Stimulated activated CD4-positive, alpha-beta T cell treated with anti-CD3 and anti-CD28 coated beads, Interleukin-15, amount 100 ng/mL, for 48 hours (primary cell): ENCODE data around the gene ABI3.

Source experiments
- DNase-seq, 2 donors: peaks; one replicate each; pipeline ENCODE4 v3.0.0-alpha.2; 2020; ENCODE audit warnings: low read depth in 2 of 2

Gene ABI3

DNA sequence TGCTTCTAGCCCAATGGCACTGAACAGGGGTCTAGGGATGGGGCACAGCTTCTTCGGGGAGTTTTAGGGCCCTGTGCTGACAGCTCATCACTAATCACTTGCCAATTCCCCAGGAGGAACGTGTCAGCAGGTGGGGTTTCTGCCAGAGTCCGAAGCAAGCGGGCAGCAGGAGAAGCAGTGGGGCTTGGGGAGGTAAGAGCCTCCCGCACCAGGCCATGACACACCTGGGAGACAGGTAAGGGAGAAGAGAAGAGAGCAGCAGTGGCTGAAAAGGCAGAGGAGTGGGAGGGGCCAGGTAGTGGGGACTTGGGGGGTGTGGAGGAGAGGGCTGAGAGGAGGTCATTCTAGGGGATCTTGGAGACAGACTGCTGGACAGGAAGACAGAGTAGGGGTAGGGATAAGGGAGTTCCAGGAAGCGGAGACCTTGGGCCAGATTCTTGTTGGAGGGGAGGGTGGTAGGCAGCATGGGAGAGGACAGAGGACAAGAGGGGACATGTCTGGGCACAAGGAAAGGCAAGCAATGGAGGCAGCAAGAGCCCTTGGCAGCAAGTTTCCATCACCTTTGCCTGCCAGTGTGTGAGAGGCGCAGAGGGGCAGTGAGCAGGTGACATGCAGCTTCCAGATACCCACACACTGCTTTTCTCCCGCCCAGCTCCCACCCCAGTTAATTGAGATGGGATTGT is 15.2 kb downstream of the ABI3 start:
- no peak for DNase-seq

- DNase-seq = no peak
These were observed 16.4 kb downstream of the ABI3 start for GRCh38 chr17:49226771-49227435.

- DNase-seq = peak; percentile 51 to 69
These were observed 17.1 kb downstream of the ABI3 start for GRCh38 chr17:49227436-49228261.

DNA sequence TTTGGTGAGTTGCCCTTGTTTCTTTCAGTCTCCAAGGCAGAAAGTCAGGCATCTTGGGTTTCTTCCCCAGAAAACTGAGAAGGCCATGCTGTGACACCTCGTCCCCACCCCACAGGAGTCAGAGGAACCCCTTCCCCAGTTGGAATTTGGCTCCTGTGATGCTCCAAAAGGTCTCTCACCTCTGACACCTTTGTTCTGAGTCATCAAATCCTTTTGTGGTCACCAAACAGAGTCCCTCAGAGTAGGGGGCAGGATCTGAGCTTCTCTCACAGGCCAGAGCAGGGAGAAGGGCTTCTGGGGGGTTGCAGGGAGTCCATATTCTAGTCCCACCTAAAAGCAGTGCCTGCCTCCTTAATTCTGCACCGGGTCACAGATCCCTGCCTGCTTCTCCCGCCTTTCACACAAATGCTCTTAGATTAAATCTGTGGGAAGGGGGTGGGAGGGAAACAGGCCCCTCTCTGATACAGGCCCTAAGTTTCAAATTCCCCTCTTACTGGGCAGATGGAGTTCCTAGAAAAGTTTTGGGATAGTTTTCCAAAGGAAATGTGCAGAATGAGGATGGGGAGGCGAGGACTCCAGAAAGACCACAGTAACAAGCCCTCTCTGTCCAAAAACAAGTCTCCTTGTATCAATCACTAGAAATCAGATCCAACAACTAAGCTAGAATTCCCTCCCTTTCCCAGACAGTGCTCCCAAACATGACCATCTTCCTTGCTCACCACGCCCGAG is 18.7 kb downstream of the ABI3 start:
- DNase-seq = no peak

- no peak for DNase-seq
These were observed 19.5 kb downstream of the ABI3 start for GRCh38 chr17:49229805-49230600.

GRCh38 chr17:49230636-49231562 is 20.4 kb downstream of the ABI3 start, which contains the start of gene PHOSPHO1:
Gene PHOSPHO1, minus strand, starts transcription at chr17:49230787. Its CDS starts 4,096 bp downstream, at chr17:49226691.
- peak; percentile 71 to 79 for DNase-seq

DNA sequence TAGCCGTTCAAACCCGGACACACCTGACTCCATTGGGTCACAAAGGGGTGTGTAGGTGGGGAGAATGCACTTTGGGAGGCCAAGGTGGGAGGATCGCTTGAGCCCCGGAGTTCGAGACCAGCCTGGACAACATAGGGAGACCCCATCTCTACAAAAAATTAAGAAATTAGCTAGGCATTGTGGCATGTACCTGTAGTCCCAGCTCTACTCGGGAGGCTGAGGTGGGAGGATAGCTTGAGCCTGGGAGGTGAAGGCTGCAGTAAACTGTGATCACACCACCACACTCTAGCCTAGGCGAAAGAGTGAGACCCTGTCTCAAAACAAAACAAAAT is 21.0 kb downstream of the ABI3 start:
- no peak for DNase-seq

DNA sequence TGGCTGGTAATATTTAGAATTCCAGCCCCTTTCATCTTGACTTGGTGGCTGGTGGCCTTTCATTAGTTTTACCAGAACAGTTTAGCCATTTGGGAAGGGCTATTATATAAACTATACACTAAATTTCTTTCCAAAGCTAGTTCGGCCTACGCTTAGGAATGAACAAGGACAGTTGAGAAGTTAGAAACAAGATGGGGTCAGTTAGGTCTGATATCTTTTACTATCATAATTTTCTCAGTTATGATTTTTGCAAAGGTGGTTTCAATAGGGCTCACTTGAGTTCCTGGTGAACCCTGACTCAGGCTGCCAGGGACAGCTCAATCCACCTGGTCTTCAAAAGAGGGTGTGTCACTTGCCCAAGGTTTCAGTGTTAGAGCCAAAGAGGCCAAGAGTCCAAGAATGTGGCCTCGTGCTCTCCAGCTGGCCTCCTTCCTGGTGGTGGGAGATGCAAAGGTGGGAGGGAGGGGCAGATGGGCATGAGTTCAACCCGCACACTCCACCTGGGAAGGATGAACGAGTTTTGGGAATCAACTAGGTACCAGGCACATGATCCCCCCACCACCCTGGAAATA is 24.1 kb downstream of the ABI3 start:
- DNase-seq = no peak

DNA sequence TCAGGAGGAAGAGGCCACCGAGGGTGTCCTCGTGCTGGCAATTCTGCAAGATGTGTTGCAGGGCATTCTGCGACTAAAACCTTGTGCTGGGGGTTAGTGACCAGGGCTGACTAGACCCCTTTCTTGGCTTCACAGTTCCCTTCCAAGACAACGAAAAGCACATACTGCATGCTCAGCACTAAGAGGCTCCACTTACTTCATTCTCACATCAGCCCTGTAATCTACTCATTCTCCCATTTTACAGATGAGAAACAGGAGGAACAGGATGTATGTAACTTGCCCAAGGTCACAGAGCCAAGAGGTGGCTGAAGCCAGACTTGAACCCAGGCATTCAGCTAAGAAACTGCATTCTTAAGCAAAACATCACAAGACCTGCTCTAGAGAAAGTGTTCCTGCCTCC is 25.4 kb downstream of the ABI3 start:
- DNase-seq = no peak

DNA sequence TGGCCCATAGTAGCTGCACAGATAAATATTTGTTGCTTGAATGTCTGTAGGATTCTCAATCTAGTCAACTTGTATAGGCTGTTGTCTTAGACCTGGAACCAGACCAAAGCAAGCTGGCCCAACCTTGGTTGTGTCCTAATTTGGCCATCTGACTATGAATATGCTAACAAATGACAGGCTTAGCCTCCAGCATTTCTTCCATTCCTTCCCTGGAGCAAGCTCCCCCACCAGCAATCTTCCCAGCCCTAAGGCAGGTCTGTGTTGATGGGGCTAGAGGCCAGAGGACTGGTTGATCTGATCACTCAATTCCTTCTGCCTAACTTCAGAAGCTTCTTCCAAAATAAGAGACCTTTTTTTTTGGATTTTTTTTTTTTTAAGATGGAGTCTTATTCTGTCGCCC is 29.5 kb downstream of the ABI3 start:
- no peak for DNase-seq

GRCh38 chr17:49240619-49241018 is 30.1 kb downstream of the ABI3 start:
- no peak for DNase-seq

DNA sequence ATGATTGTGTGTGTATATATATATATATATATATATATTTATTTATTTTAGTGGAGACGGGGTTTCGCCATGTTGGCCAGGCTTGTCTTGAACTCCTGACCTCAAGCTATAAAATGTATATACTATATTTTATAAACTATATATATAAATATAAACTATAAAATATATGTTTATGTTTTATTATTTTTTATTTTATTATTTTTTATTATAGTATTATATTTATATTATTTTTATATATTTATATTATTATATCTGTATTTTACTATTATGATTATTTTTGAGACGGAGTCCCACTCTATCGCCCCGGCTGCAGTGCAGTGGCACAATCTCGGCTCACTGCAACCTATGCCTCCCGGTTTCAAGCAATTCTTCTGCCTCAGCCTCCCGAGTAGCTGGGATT is 30.5 kb downstream of the ABI3 start:
- no peak for DNase-seq

DNA sequence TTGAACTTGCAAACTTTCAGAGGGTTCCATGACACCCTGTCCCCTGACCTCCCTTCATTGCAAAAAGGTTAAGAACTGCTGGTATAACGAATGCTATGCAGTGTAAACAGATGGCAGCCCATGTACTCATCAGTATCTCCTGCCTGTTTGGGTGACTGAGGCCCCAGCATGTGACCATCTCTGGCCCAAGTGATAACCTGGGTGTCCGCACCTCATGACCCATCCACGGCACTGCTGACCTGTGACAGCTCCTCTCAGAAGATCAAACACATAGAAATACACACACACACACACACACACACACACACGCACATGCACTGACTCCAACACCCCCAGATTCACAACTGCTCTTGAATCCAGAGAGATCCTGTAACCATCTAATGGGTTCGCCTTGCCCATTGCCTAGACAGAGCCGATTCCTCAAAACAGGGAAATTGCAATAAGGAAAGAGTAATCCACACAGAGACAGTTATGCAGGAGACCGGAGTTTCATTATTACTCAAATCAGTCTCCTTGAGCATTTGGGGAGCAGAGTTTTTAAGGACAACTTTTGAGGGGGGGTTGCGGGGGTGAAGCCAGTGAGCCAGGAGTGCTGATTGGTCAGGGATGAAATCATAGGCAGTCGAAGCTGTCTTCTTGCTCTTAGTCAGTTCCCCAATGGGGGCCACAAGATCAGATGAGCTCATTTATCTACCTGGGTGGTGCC is 31.3 kb downstream of the ABI3 start:
- no peak for DNase-seq

DNA sequence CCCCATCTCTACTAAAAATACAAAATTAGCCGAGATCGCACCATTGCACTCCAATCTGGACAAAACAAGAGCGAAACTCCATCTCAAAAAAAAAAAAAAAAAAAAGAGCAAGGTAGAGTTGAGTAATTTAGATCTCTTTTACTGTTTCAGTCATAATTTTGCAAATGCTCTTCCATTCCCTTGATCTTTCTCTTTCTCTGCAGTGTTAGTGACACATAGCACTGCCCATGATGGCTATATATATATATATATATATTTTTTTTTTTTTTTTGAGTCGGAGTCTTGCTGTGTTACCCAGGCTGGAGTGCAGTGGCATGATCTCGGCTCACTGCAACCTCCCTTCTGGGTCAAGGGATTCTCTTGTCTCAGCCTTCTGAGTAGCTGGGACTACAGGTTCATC is 32.3 kb downstream of the ABI3 start:
- DNase-seq = no peak

DNA sequence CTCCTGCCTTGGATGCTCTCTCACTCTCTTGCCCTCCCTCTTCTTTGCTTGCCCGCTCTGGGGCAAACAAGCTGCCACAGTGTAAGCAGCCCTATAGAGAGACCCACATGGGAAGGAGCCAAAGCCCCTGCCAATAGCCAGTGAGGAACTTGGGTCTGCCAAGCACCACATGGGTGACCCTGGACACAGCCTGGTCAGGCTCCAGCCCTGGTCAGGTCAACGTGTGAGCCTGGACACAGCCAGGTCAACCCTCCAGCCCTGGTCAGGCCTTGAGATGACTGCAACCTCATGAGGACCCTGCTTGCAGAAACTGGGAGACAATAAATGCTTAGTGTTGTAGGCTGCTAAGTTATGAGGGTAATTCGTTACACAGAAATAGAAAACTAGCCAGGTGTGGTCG is 34.3 kb downstream of the ABI3 start:
- no peak for DNase-seq

DNA sequence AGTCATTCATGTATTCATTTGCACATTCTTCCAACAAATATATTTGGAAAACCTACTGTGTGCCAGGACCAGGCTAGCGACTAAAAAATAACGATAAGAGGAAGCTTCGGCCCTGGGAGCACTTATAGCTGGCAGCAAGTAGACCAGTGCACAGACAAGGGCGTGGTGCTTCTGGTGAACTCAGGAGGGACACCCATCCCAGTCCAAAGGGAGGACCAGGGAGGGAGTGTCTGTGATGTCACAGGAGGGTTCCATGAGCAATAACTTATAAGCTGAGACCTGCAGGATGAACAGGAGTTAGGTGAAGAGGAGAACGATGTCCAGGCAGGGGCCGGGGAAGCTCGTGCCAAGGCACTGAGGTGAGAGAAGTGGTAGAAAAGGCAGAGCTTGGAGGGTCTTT is 37.4 kb downstream of the ABI3 start:
- DNase-seq = no peak

- DNase-seq = no peak
These were observed 38.8 kb downstream of the ABI3 start for GRCh38 chr17:49249292-49249794.

DNA sequence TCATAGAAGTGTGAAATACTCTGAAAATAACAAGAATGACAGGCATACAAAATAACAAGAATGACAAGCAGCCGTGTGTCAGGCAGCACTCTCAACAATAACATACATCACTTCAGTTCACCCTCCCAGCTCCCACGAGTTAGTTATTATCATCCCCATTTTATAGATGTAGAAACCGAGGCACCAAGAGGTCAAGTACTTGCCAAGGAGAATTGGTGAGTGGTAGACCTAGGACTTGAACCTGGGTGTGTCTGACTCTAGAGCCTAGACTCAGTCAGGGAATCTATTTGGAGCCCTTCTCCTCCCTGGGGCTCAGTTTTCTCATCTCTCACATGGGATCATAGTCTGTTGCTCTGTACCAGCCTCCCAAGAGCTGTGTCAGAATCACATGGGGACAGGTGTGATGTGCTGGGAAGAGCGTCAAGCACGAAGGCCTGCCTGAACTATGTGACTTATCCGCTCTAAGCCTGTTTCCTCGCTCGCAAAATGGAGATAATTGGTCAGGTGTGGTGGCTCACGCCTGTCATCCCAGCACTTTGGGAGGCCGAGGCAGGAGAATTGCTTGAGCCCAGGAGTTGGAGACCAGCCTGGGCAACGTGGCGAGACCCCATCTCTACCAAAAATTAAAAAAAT is 39.5 kb downstream of the ABI3 start:
- DNase-seq = no peak
